Measurements from ENCODE around the gene NTSR2.
A peak's percentile ranks its signal among the peaks of the same experiment; 100 is the strongest.

GRCh38 chr2:11681722-11682589 is 12.0 kb upstream of the NTSR2 start:
- TF ChIP-seq CTCF (IDR thresholded peaks at IDR 0.05; ENCODE audit: low read depth, low read length, poor library complexity, severe bottlenecking) (peak; percentile 97), EZH2phosphoT487 (IDR thresholded peaks at IDR 0.05; ENCODE audit: borderline replicate concordance, low read length) (no peak)

Data from DOHH2 (cell line).